GM19455 (cell line): ENCODE data around the gene IPCEF1.

Experiments
- ATAC-seq: cut with Tn5 transposase; IDR thresholded peaks from one replicate; pipeline ENCODE4 v1.9.1; 2021; ENCODE audit not compliant: unreplicated experiment

IPCEF1 gene, protein sequence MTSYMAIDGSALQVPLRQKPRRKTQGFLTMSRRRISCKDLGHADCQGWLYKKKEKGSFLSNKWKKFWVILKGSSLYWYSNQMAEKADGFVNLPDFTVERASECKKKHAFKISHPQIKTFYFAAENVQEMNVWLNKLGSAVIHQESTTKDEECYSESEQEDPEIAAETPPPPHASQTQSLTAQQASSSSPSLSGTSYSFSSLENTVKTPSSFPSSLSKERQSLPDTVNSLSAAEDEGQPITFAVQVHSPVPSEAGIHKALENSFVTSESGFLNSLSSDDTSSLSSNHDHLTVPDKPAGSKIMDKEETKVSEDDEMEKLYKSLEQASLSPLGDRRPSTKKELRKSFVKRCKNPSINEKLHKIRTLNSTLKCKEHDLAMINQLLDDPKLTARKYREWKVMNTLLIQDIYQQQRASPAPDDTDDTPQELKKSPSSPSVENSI

DNA sequence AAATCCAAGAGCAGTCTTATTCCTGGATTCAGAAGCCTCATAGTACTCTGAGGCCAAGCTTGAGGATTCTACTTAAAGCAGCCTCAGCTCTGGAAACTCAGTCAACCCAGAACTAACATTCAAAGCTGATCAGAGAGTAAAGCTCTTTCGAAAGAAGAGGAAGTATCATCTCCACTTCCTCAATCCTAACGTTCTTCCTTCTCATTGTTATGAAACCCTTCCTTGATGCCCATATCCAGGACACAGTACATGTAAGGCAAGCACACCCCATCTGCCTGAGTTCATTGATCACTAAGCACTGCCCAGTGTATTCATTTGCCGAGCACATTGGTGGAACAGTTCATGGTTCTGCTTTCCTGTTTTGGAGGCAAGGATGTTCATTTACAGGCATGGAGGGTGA is at the start of gene IPCEF1:
Gene IPCEF1, minus strand, starts transcription at position 114 of the 400 bp plus-strand sequence. CDS start 90,856 bp downstream, outside the sequence.
- no peak for ATAC-seq

DNA sequence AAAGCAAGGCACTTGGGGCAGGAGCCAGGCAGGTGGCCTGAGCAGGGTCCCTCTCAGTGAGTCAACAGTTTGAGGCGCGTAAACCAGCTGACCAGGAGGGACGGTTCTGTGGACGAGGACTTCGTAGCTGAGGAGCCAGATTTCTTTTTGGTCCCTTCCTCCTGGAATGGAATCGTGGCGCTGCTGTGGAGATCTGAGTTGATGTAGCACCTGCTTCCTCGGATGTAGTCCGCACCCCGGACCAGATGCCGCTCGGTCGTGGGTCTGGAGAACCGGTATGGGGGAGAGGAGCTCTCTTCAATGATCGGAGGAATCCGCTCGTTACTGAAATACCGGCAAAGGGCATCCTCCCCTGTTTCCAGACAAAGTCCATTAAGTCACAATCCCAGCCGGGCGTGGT is 49.7 kb upstream of the IPCEF1 start:
- ATAC-seq: no peak

DNA sequence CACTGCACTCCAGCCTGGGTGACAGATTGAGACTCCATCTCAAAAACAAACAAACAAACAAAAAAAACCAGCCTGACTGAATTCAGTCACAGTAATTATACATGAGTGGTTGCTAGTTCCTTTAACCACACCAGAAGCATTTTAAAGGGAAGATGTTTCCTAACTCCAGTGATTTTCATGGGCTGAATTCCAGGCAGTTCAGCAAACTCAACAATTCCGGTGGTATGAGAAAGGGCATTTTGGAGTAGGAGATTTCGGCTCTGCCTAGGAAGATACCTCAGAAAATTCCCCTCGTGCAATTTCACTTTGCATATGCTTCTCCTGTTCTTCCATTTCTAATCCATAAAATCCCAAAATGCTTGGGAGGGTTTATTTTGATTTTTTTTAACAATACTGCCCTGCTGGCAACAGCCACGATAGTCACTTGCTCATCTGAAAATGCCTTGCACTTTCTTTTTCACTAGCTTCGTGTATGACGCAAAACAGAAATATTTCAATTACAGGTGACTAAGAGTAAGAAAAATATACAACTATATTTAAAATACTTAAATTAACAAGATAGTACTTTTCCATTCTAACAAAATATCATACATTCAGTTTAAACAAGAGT is 48.3 kb upstream of the IPCEF1 start:
- ATAC-seq: no peak

DNA sequence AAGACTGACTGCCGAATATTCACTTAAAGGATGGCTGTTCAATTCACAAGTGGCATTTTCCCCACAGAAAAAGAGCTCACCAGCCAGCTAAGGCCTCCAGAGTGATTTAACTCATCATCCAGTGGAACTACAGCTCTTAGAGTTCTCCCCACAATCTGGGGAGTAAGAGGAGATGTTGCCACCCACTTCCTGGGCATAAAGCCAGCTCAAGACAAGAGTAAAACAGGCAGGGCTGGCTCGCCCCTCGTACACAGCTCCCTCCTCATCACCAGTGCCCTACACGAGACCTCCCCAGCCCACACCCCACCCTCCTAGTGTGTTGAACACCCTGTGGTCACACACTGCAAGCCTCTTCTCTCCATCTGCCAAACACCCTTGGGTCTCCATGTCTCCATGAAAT is 47.2 kb upstream of the IPCEF1 start:
- ATAC-seq: no peak

DNA sequence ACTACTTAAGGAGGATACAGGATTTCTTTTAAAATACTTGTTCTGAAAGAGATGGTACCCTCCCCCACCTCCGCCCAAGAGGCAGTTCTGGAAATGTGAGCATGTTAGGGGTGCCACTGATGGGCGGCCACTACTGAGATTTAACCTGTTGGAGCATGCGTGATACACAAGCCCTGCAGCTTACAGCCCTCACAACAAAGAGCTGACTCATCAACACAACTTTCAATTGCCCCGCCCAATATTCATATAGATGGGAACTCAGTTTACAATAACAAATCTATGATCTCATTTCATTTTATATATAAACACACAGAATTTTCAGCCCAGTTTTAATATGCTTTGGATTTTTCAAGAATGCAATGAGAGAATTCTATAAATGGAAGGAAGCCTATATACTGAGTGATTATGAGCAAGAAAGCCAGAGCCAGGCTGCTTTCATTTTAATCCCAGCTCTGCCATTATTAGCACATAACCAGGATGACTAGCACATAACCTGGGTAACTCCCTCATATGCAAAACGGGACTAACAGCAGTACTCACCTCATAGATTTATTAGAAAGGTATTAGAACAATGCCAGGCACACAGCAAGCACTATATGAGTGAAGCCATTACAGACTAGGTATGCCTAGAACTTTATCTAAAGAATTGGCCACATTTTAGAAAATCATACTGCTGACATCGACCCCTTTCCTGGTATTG is 45.6 kb upstream of the IPCEF1 start:
- no peak for ATAC-seq

DNA sequence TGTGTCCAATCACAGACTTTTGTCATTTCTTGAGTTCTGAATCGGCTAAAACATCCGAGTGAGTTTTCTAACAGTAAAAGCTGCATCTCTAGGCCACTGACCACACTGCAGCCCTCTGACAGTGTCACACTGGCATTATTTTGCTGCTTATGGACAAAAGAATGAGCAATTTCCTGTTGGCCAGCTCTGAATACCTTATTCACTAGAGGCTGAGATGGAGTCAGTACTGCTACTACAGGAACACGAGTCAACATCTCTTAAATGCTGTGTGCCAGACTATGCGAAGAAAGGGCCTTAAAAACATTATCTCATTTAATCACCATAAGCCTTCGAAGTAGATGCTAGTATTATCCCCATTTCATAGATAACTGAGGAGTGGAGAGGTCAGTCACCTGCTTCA is 42.5 kb upstream of the IPCEF1 start:
- no peak for ATAC-seq

DNA sequence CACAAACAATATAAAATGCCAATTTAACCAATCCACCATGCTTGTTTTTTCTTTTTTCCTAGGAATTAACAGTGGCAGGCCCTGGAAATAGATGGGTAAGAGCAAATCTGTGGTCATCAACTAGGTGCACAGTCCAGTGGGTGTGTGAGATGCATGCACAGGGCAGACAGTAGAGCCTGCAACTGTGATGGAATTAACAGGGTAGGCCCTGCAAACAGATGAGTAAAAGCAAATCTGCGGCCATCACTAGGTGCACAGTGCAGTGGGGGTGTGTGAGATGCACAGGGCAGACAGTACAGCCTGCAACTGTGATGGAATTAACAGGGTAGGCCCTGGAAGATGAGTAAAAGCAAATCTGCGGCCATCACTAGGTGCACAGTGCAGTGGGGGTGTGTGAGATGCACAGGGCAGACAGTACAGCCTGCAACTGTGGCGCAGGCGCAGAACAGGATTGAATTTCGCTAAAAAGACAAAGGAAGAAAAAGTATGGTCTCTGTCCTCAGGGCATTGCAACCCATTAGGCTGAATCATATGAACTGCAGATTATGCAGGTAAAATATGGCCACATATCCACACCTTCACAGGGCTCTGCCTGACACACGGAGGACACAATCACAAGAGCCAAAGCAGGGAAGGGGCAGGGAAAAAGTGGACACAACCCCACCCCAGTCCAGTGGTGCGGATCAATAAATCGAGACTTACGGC is 41.0 kb upstream of the IPCEF1 start:
- ATAC-seq: no peak

DNA sequence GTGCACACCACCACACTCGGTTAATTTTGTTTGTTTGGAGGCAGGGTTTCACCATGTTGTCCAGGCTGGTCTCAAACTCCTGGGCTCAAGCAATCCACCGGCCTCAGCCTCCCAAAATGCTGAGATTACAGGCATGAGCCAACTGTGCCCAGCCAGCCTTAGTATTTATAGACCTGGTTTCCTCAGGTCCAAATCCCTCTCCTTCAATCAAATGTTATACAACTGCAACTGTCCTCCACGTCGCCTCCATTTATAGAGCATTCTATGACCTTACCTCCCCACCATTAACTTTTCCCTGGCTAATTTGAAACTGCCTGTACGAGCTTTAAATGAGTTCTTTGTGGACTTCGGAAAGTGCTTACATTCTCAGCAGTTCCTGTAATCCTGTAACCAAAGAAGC is 39.3 kb upstream of the IPCEF1 start:
- ATAC-seq: no peak

DNA sequence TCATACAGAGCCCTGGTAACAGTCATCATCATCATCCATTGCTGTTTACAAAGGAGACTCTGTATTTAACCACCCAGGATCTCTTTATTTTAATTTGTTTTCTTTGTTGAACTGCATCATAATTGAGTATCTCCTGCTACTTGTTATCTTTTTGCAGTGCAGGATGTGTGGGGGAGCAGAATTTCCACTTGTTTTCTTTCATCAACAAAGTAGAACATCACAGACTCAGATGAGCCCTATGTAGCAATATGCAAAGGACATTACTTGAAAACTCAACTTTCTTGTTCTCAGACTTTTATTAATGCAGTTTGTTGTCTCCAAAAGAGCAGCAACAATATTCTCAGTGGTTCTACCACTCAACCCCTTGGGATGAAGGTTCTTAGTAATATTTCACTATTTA is 38.7 kb upstream of the IPCEF1 start:
- ATAC-seq: no peak

DNA sequence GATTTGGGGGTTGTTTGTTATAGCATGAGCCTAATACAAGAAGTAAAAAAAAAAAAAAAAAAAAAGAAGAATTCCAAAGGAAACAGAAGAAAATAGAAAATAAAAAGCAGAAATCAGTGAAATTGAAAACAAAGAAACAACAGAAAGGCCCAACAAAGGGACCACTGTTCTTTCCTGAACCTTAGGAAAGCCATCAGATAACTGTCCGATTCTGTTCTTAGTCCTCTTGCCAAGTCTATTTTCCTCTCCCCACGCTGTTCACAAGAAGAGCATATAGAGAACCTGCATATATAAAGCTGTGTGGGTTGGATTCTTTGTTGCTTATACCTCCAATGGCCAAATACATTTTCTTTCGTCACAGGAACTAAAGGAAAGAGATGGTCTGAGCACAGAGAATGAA is 38.0 kb upstream of the IPCEF1 start:
- ATAC-seq: no peak

DNA sequence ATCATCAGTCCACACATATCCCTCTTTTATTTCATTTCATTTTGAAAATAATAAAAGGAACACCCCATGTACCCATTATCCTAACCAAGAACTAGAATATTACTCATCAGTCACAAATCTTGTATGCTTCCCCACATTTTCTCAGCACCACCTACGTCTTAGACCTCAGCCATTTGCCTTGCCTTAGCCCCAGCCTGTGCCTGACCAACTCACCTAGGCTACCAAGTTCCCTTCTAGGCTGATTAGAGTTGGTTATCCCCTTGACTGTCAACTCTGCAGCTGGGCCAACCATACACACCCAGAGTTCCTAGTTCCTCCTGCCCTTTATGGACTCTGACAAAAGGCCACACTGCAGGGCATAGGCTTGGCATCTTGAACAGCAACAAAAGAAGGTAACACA is 33.4 kb upstream of the IPCEF1 start:
- no peak for ATAC-seq

DNA sequence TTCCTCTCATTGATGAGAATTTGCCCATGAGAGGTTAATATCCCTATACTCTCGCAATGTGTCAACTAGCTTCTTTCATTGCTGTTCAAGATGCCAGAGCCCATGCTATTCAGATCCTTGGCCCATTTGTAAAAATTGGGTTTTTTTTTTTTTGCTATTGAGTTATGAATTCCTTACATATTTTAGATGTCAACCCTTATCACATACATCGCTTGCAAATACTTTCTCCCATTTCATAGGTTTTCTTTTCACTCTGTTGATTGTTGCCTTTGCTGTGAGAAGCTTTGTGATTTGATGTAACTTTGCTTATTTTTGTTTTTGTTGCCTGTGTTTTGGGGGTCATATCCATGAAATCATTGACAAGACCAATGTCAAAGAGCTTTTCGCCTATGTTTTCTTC is 32.2 kb upstream of the IPCEF1 start:
- no peak for ATAC-seq

DNA sequence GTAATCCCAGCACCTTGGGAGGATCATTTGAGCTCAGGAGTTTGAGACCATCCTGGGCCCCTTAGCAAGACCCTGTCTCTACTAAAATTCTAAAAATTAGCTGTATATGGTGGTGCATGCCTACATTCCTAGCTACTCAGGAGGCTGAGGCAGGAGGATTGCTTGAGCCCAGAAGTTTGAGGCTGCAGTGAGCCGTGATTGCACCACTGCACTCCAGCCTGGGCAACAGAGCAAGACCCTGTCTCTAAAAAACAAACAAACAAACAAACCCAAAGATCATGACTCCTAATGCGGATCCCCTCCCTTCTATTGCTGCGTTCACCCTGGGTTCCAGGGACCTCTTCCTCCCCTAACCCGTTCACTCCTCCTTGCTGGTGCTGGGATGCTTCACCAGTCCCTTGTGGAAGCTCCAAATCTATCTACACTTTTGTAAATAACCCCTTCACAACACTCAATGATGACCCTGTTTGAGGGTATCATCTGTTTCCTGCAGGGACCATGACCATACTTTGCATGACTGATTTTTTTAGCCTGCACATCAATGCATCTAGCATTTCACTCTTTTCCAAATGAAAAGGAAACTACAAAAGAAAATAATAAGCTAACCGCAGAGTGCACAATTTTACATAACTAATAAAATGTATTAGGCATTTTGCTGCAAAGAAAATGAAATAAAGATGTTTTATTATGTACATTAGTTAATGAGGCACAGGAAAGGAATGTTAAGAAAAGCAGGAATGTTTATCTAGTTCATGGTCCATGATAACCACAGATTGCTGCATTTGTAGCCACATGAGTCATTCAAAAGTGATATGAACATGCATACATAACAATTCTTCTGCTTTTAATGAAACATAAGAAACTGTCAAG is 30.5 kb upstream of the IPCEF1 start:
- ATAC-seq: no peak

DNA sequence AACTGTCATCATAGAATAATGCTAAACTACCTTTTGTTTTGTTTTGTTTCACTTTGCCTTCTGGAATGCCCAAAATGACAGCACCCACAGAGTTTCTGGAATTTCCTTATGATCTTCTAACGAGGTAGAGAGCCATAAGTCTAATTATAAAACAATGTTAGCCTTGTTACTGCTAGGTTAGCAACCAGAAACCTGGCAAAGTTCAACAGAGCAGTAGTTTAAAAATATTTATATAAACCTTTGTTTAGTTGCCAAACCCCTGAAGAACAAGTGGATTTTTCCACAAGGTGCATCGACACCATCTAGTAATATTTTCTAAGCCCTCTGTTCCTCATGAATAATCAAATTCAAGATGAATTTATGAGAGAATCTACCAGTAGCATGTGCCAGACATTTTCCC is 27.6 kb upstream of the IPCEF1 start:
- ATAC-seq: no peak

DNA sequence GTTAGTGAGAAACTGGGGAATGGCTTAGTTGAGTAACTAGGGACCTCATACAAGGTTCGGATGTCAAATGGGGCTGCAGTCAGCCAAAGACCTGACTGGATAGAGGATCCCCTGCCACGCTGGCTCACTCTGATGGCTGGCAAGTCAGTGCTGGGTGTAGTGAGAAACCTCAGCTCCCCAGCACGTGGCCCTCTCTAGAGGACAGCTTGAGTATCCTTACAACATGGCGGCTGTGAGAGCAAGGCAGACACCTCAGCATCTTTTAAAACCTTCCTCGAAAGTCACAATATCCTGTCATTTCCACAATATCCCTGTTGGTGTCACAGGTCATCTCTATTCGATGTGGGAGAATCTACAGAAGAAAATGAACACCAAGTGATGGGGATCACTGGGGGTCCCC is 26.7 kb upstream of the IPCEF1 start:
- no peak for ATAC-seq

DNA sequence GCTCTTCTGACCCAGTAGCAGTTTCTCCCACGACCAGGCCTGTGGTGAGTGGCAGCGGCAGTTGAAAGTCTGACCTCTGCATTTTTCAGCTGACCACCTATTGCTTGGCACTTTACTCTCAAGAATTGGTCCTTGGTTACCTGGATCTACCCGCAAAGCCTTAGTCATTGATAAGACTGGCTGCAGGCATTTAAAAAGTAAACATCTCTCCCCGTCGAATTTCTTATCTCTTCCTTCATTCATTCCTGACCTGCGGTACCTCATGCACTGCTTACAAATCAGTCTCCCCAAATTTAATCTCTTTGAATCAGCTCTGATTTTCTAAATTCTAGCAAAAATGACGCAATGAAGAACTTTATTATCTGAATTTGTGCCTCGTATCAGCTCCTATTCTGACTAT is 26.1 kb upstream of the IPCEF1 start:
- ATAC-seq: no peak

DNA sequence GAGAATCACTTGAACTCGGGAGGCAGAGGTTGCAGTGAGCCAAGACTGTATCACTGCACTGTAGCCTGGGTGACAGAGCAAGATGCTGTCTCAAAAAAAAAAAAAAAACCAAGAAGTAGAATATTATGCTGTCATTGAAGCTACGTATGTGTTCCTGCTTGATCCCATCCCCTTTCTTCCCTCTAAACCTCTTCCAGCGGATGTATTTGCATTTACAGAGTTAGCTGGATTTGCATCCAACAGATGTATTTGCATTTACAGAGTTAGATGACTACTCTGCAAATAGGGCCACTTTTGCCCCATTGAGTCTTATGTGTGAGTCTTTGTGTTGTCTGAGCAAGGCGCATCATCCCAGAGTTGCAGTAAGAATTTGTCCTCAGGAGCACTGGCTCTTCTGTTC is 24.9 kb upstream of the IPCEF1 start:
- ATAC-seq: no peak

DNA sequence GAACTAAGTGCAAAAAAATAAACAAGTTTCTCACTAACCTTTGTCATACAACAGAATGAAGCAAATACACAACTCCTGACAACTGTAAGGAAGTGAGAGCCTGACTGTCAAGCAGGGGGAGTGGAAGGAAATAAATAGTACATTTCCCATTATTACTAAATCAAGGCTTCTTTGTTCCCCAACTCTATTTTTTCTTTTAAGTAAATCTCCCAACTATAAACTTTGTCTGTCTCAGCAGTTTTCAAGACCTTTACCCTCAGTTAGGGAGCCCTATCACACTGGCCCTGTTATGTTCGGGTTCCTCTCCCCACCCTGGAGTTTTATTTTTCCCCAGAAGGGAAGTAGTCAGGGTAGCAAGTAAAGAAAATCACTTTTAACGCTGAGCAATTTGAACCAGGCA is 24.1 kb upstream of the IPCEF1 start:
- no peak for ATAC-seq

DNA sequence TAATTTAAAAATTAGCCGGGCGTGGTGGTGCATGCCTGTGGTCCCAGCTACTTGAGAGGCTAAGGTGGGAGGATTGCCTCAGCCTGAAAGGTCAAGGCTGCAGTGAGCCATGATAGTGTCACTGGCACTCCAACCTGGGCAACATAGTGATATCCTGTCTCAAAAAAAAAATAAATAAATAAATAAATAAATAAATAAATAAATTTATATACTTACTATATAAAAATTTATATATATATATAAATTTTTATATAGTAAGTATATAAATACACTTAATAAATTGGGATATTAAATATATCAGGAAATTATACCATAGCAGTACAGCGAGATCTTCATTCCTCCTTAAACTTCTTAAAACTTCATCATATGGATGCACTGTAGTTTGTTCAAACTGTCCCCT is 23.0 kb upstream of the IPCEF1 start:
- ATAC-seq: no peak

DNA sequence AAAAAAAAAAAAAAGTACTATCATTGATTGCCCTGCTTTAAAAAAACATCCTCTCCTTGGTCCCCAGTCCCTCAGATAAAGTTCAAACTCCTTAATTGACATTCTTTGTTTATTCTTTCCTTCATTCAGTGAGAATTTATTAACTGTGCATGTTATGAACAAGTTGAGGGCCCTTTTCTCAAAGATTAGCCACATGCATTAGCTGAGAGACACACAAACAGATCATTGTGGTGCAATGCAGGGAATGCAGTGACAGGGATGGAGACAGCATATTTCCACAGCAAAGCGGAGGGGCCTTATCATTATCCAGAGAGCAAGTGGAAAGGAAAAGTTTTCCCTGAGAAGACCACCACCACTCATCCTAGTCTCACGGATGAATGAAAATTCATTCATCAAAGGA is 21.9 kb upstream of the IPCEF1 start:
- ATAC-seq: no peak

DNA sequence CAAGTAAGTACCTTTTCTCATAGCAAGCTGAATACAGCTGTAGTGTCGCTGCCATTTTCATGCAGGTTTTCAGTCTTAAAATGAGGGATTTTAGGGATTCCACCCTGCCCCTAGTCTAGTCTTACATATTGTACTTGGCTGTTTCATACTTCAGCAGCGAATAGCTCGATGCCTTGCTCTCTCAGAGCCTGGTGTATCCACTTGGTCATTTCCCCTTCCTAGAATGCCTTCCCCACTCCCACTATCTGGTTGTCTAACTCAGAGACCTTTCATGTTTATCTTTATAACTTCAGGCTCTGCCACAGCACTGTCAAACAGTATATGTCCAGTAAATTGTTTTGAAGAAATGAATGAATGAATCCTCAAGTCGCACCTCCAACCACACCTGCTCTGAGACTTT is 21.1 kb upstream of the IPCEF1 start:
- no peak for ATAC-seq
